Inflammatory macrophage treated with lipopolysaccharide for 4 hours (primary cell): Measurements from ENCODE around the gene CIDEC.
"Not testable (repeated sequence)": the region's sequence is repeated elsewhere in the genome, so short reads cannot be mapped to it uniquely, and the experiment has no call there.

ENCODE experiments used
- DNase-seq: peaks from one replicate; pipeline ENCODE4 v3.0.0-alpha.2; 2020

The CIDEC gene

DNA sequence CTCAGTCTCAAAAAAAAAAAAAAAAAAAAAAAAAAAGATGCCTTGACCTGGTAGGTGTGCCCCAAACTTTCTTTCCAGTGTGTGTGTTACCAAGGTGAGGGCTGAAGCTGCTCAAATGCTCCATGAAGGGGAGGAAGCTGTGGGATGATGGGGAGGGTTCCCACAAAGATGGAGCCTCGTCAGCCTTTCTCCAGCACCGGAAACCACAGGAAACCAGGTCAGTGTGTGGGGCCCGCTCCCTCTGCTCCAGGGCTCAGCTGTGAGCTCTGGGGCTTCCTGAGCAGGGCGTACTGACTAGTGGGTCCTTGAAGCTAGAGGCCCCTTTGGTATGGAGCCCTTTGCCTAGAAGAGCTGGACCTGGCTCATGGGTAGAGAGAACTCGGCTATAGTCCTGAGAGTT, 21.9 kb upstream of the CIDEC start:
- DNase-seq = no peak

DNA sequence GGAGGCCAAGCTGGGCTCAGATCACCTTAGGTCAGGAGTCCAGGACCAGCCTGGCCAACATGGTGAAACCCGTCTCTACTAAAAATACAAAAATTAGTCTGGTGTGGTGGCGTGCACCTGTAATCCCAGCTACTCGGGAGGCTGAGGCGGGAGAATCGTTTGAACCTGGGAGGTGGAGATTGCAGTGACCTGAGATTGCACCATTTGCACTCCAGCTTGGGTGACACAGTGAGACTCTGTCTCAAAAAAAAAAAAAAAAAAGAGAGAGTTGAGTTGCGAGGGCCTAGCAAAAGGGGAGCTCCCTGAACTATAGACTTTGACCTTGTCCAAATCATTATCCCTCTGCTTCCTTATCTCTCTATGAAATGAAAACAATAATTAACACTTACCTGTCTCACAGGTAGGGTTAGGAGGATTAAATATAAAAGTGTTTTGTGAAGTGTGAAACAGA, 20.9 kb upstream of the CIDEC start:
- DNase-seq = not testable (repeated sequence)

DNA sequence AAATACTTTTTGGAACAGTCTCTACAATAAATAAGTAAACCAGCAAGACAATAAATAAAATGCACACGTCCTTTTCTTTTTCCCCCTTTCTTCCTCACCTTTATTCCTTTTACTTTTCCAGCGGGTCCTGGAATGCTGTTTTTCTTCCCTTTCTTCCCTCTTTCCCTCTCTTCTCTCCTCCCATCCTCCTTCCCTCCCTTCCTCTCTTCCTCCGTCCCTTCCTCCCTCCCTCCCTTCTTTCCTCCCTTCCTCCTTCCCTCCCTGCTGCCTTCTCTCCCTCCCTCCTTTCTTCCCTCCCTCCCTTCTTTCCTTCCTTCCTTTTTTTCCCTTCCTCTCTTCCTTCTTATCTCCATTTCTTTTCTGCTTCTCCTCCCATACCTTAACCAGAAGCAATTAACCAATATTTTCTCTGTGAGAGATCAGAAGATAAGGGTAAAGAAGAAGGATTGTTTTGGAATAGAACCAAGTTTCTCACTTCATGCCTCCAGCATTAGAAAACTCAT, 19.3 kb upstream of the CIDEC start:
- no peak for DNase-seq

DNA sequence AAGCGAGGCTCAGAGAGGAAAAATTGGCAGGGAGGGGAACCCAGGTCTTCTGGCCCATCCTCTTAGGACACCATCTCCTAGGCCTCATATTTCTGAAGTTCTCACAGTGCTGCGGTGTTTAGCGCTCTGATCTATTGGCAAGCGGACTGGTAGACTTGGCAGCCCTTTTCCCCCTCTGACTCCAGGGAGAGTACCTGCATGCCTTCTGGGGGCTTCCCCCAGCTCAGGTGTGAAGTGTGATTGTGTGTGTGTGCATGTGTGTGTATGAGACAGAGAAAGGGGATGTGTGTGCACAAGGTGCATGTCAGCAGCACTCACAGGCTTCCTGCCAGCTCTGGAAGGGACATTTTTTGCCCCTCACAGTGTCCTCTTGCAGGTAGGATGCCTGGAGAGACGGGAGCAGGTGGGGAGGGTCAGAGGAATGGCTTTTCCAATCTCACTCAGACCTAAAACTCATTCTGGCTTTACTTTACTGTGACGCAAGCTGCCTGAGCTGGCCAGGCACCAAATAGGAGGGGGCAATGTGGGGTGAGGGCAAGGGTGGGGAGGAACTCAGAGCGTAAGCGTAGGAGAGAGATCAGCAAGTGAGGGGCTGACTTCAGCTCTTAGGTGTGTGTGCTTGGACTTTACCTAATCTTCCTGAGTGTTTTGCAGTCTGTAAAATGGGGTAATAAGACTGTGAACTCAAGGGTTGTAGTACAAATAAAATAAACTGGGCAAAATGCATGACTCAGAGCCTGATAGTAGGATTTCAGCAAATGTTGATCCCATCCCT, 18.6 kb upstream of the CIDEC start:
- DNase-seq = no peak

DNA sequence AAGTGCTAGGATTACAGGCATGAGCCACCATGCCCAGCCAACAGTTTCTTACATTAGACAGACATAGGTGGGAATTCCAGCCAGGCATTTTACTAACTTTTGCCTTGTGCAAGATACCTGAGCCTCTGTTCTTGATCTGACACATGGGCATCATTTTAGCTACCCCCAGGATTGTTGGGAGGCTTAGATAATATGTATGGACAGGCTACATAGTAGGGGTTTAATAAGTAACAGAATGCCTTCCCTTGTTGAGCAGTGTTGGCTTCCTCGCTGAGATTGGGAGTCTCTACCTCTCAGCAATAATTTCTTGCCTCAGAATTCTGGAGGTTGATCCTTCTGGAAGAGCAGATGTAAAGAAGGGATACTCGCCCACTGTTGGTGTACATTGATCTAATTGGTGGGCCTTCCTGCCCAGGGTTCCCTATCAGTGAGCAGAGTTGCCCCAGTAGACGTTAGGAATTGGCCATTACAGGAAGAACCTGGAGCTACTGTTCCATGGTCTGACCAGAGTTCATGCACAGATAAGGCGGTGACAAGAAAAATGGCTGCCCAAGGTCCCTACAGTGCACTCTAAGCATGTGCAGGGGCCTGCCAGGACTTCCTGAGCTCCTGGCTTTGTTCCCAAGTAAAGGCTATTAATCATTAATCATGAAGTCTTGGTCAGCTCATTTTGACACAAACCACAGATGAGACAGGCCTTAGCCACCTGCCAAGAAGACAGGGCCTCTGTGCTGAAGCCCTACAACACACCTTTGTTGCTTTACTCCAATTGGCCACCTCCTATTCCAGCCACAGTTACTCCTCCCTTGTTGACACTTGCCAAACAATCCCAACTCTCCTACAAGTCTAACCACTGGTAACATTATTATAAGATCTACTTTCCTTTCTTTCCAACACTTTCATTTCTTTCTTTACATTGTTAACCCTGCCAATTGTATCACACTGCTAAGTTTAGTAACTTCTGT, 17.6 kb upstream of the CIDEC start:
- no peak for DNase-seq

DNA sequence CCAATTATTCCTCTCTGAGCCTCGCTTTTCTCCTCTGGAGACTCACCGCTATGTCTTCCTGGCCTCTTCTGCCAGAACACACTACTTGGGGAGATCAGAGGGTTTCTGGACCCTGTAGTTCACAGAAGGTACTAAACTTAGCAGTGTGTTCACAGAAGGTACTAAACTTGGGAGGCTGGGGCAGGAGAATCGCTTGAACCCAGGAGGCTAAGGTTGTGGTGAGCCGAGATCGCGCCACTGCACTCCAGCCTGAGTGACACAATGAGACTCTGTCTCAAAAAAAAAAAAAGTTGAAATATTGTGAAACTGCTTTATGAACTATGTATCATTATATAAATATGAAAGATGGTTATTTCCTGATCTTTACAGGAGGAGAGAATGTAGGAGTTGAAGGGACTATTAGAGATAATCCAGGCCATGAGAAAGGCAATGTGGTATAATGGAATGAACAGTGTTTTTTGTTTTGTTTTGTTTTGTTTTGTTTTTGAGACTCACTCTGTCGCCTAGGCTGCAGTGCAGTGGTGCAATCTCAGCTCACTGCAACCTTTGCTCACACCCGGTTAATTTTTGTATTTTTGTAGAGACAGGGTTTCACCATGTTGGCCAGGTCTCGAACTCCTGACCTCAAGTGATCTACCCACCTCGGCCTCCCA, 16.8 kb upstream of the CIDEC start:
- not testable (repeated sequence) for DNase-seq

DNA sequence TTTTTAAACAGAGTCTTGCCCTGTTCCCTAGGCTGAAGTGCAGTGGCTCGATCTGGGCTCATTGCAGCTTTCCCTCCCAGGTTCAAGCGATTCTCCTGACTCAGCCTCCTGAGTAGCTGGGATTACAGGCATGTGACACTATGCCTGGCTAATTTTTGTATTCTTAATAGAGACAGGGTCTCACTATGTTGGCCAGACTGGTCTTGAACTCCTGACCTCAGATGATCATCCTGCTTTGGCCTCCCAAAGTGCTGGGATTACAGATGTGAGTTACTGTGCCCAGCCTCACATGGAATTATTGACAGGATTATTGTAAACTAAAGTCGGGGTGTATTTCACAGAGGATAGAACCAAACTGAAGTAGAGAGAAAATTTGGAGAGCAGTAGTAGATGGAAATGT, 15.7 kb upstream of the CIDEC start:
- DNase-seq = not testable (repeated sequence)

DNA sequence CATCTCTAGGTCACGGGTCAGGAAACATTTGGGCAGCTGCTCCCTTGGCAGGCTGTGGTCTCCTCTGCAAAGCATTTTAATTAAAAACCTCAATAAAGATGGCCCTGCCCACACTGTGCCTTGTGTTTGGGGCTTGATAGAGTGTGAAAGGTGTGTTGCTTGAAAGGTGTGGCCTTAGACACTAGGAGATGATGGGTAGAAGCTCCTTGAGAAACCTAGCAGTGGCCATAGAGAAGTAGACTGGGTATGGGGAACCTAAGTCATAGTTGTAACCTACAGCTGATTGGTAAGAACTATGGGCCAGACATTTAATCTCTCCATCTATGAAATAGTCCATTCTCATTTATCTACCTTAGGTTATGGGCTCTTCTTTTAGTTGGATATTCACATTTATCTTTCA, 13.7 kb upstream of the CIDEC start:
- no peak for DNase-seq

DNA sequence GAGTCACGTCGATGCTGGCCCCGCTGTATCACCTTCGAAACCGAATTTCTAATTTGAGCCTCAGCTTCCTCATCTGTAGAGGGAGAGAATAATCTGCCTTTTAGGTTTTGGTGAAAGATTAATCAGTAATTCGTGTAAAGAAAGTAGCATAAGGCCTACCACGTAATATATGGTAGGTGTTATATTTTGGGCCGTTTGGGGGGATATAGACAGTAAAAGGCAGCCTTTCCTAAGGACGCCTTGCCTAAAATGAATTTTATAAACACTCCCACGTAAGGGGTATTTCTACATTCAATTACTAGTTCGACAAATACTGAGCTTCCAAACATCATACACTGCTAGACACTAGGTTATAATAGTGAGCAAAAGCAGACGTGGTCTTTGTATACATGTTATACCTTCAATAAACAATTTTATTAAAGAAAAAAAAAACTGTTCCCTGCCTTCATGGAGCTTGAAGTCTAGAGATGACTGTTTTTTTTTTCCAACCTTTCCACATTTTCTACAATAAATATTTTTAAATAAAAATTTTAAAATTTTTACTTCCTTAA, 11.1 kb upstream of the CIDEC start:
- DNase-seq = no peak

DNA sequence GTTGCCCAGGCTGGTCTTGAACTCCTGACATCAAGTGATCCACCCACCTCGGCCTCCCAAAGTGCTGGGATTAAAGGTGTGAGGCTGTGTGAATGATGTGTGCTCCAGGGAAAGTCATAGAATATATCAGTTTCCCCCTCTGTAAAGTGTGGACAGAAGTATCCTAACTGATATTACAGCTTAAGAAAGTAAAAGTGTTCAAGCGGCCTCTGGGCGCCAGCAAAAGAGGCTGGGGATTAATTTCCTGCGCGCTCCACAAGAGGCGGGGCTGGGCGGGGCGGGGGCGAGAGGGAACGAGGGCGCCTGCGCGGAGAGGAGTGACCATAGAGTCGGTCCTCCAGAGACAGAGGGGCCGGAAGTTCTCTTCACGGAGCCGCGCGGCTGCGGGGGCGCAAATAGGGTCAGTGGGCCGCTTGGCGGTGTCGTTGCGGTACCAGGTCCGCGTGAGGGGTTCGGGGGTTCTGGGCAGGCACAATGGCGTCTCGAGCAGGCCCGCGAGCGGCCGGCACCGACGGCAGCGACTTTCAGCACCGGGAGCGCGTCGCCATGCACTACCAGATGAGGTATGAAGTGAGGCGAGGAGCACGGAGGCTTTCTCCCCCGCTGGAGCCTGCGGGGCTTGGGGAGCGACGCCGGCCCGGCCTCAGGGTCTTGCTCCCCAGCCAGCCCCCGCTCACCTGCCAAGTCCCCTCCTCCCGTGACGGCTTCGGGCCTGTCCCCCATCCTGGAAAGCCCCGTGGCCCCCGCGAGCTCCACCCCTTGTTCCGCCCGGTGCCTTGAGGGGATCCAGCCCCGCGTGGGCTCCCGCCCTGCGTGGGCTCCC, 10.4 kb upstream of the CIDEC start, which contains the start of gene JAGN1:
Gene JAGN1 (plus strand): TSS at position 362 of the 823 bp plus-strand sequence. CDS start 113 bp downstream, at position 475.
- DNase-seq = peak; percentile 90

DNA sequence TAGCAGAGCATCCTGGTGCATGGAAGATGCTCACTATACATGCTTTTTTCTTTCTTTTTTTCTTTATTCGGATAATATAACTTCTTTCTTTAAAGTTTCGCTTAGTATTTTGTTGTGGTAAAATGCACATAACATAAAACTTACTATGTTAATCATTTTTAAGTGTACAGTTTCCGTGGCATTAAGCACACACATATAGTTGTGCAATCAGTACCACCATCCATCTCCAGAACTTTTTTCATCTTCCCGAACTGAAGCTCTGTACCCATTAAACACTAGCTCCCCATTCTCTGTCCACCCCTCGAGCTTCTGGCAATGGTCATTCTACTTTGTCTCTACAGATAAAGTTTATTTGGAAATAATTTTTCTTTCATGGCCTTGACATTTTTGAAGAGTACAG, 9.4 kb upstream of the CIDEC start:
- no peak for DNase-seq

DNA sequence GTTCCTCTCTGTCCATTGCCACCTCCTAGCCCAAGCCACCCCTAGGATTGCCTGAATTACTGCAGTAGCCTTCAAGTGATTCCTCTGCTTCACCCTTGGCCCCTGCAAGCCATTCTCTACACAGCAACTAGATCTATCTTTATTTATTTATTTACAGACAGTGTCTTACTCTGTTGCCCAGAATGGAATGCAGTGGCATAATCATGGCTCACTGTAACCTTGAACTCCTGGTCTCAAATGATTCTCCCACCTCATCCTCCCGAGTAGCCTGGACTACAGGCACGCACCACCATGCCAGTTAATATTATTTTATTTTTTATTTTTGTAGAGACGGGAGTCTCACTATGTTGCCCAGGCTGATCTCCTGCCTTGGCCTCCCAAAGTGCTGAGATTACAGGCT, 8.5 kb upstream of the CIDEC start:
- no peak for DNase-seq

DNA sequence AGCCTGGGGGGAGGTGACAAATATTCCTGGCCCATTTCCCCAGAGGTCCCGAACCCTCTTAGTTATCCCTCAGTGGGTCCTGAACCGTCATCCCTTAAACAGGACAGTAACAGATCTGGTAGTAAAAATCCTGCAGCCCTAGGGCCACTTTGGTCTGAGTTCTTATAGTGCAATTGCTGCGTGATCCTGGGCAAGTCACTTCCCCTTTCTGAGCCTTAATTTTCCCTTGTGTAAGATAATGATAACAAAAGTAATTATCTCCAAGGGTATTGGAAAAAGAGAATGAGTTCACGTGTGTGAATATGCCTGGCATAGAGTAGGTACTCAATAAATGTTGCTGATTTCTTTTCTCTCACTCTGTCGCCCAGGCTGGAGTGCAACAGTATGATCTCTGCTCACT, 7.4 kb upstream of the CIDEC start:
- peak; percentile 30 for DNase-seq

DNA sequence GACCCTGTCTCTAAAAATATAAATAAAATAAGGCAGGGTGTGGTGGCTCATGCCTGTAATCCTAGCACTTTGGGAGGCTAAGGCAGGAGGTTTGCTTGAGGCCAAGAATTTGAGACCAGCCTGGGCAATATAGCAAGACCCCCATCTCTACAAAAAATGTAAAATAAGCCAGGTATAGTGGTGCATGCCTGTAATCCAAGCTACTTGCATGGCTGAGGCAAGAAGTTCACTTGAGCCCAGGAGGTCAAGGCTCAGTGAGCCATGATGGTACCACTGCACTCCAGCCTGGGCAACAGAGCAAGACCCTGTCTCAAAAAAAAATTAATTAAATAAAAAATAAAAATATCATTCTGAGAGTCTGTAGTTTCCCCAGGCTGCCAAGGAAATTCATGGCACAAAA, 6.3 kb upstream of the CIDEC start:
- DNase-seq = no peak

DNA sequence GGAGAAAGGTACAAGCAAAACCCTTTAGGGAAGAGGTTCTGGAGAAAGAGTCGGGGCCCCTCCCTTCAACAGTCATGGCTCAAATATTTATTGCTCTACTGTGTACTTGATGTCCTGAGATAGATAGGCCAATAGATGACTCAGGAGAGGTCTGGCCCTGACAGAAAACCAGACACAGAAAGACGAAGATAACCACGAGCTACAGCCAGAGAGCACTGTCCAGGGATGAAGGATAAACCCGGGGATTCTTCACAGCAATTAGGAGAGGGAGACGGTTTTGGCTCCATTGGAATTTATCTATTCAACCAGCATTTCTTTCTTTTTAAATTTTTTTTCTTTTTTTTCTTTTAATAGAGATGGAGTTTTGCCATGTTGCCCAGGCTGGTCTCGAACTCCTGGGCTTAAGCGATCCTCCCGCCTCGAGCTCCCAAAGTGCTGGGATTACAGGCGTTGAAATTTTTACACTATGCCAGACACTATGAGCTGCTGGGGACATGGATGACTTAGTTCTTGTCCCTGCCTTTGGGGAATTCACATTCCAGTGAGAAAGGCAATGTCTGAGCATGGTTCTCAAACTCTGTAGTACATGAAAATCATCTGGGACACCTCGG, 4.6 kb upstream of the CIDEC start:
- DNase-seq = no peak

DNA sequence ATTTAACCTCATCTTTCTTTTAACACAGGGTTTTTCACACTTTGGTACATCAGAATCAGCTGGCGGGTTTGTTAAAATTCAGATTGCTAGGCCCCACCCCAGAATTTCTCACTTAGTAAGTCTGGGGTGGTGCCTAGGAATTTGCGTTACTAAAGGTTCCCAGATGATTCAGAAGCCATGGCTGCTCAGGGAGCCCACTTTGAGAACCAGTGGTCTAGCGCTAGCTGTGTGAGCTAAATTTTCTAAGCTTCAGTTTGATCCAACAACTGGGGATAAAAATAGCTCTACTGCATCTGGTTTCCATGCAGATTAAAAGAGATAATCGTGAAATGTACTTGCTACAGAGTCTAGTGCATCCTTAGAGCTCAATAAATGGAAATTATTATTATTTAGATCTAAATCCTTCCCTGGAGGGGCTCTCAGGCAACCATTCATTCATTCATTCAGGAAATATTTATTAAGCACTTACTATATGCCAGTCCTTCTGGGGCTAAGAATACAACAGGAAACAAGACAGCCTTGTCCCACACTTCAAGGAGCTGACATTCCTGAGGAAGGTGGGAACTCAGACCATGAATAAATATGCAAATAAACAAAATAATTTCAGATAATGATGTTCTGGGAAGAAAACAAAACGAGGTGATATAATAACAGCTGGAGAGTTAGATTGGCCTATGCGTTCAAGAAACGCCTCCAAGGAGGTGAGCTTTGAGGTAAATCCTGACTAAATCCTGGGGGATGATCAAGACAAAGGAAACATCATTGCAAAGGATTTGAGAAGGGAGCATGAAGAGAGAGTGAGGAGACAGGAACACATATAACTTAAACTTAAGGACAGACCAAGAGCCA, 3.9 kb upstream of the CIDEC start:
- DNase-seq = no peak

DNA sequence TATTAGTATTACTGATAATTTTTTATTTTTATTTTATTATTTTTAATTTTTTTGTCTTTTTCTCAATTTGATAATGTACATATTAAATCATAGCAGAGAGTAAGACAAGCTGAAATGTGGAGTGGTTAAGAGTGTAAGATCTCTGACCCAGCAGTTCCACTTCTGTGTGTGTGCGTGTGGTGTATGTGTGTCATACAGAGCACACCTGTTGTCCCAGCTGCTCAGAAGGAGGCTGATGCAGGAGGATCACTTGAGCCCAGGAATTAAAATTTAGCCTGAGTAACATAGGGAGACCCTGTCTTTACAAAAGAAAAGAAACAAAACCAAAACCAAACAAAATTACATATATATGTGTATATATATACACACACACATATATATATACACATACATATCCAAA, 1.4 kb upstream of the CIDEC start:
- DNase-seq = no peak

DNA sequence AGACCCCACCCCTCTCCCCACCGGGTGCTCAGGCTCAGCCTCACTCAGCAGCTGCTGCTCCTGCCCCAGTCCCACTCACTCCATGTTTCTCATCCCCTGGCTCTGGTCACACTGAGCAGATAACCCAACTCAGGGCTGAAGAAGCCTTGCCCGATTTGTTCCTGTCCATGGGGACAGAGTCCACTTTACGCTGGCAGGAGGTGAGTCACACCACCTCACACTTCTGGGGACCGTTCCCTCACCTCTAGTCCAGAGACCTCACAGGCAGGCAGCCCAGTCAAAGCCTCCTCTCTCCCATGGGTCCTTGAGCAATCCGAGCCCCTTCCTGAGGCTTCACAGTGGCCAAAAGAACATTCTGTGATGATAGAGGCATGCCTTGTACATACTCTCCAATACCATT, 1.4 kb downstream of the CIDEC start:
- no peak for DNase-seq

DNA sequence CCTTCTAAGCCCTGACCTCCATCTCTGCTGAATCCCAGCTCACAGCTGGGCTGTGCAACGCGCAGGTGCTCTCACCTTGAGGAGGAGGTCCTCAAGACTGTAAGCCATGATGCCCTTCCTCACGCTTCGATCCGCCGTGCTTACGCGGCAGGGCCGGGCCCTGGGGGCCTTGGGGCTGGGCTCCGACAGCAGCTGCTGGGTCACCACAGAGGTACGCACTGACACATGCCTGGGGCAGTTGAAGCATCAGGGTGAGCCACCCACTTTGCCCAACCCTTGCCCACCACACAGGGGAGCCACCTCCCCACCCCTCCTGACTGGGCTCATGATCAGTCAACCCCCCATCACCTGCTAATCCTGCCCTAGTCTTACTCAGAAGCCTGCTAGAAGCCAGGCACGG, 3.1 kb downstream of the CIDEC start:
- DNase-seq = no peak

DNA sequence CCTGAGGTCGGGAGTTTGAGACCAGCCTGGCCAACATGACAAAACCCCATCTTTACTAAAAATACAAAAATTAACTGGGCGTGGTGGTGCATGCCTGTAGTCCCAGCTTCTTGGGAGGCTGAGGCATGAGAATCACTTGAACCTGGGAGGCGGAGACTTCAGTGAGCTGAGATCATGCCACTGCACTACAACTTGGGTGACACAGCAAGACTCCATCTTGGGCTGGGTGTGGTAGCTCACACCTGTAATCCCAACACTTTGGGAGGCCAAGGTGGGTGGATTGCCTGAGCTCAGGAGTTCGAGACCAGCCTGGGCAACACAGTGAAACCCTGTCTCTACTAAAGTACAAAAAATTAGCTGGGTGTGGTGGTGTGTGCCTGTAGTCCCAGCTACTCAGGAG, 3.8 kb downstream of the CIDEC start:
- DNase-seq = not testable (repeated sequence)
